Adrenal gland (tissue), 12 donors: ENCODE results near the gene NRM. TPM values are rescaled to one million over a fixed set of nuclear protein-coding genes. Genes with fewer than 3 reads are reported as not detected.

ENCODE experiments used
- DNase-seq, 7 donors: peaks; one replicate each; pipeline ENCODE4 v3.0.0-alpha.2; 2019 to 2020
- H3K27ac ChIP-seq, 5 donors: fragments of 200-600 bp; sonication (generic) in 4 of 5; 1 replicate in 3 of 5; 2 replicates in 2 of 5; pipeline versions ENCODE4 v1.5.1 to v1.8.0; 2016 to 2020; ENCODE audit warnings: mild to moderate bottlenecking in 1 of 5
- H3K27me3 ChIP-seq: fragments of 200-600 bp; 2 replicates; pipeline ENCODE4 v1.8.0; 2021
- H3K36me3 ChIP-seq, 2 donors: fragments of 200-600 bp; replicated peaks in 1 of 2; 1 replicate in 1 of 2; 2 replicates in 1 of 2; pipeline versions ENCODE4 v1.5.1 to v1.8.0; 2018 to 2022
- H3K4me1 ChIP-seq, 2 donors: fragments of 200-600 bp; replicated peaks in 1 of 2; 1 replicate in 1 of 2; 2 replicates in 1 of 2; pipeline versions ENCODE4 v1.5.1 to v1.8.0; 2018 to 2021
- H3K4me3 ChIP-seq, 4 donors: fragments of 200-600 bp; sonication (generic) in 3 of 4; one replicate each; pipeline ENCODE4 v1.5.1; 2016 to 2018
- H3K9me3 ChIP-seq, 3 donors: fragments of 200-600 bp; sonication (generic) in 1 of 3; replicated peaks in 1 of 3; 1 replicate in 2 of 3; 2 replicates in 1 of 3; pipeline versions ENCODE4 v1.5.1 to v1.8.0; 2016 to 2021
- CTCF ChIP-seq, 6 experiments: fragments of 450-650 bp in 4 of 6; fragments of 200-600 bp in 2 of 6; sonication (generic) in 1 of 6; IDR thresholded peaks; 1 replicate in 5 of 6; 2 replicates in 1 of 6; pipeline versions ENCODE4 v1.5.1 to v1.8.0; 2016 to 2021; ENCODE audit warnings: antibody characterized with exemption in 6 of 6, mild to moderate bottlenecking in 2 of 6, moderate library complexity in 1 of 6
- POLR2A ChIP-seq, 2 donors: fragments of 450-650 bp; IDR thresholded peaks; one replicate each; pipeline ENCODE4 v1.6.1; 2017; ENCODE audit warnings: antibody characterized with exemption in 2 of 2, mild to moderate bottlenecking in 2 of 2, moderate library complexity in 1 of 2
- WGBS, 4 donors: extraction: QIAGEN DNeasy Blood & Tissue Kit in 2 of 4; methylation state at CpG; one replicate each; pipeline versions ENCODE4 v1.1.5 to v1.1.7; 2013 to 2017; 5-methylcytosine and 5-hydroxymethylcytosine counted together
- intact Hi-C, 2 donors: fragments of 100-400 bp; cut with DNase I; formaldehyde crosslinking; loops; one replicate each; pipeline versions ENCODE4 v1.14.1 to v1.15.0; 2022 to 2023
- polyA plus RNA-seq, 3 donors: library from polyadenylated mRNA; stranded (reverse); fragments of 200-250 nt in 2 of 3; fragments of 350-450 nt in 1 of 3; fragmentation: Illumina TruSeq in 1 of 3; extraction: RNeasy Lipid Tissue Mini Kit (QIAGEN cat#74804) in 1 of 3; gene quantifications; one replicate each; pipeline ENCODE4 v1.2.3, GENCODE V29; 2013 to 2014
- total RNA-seq, 9 donors: library from RNA; depleted of rRNA in 4 of 9; stranded (reverse); fragments of >200 nt in 4 of 9; fragments of 120-200 nt in 1 of 9; fragmentation: NEBNext Ultra II Directional in 1 of 9; extraction: Animal tissue kit (Norgen Biotek cat#: 25700) in 1 of 9; gene quantifications; one replicate each; pipeline versions ENCODE4 v1.1.0 to v1.2.4, GENCODE V29; 2013 to 2023
- donor health status: healthy with polysubstance abuse.
- donor health status: Bipolar disorder and iron deficiency.
- donor health status: DM: yes; HTN: yes; CAD: no.
- donor health status: DM: no; HTN: no; CAD: no.
- donor health status: DM: no; HTN: no; CAD: no.
- donor health status: DM: yes; HTN: yes; CAD: no.

Gene NRM
- total and polyA plus RNA-seq, 12 donors, result 1.8 to 39.3 (median 10.7) TPM

- peaks cover 6 to 23% of the 10 kb centered on the region in 2 donors for H3K4me1 ChIP-seq
- no peak for DNase-seq
- H3K36me3 ChIP-seq, result peaks cover 0 to 43% of the 10 kb centered on the region in 2 donors
- TF ChIP-seq CTCF (IDR thresholded peaks at IDR 0.05), result no peak
- TF ChIP-seq POLR2A (IDR thresholded peaks at IDR 0.05), result no peak
- H3K4me3 ChIP-seq, result no peak overlapping the region
- 95 to 100% (median 98%) methylated on average over 1 of the region's 1 CpG for whole genome bisulfite sequencing, 4 donors
- no peaks in the 10 kb centered on the region for H3K9me3 ChIP-seq
- H3K27ac ChIP-seq, result no peak overlapping the region
- no peaks in the 10 kb centered on the region for H3K27me3 ChIP-seq
- intact Hi-C loops, result no loop called here
These were observed 23.5 kb upstream of the NRM start for GRCh38 chr6:30714263-30714662.

GRCh38 chr6:30712441-30712945 is 21.7 kb upstream of the NRM start:
- peaks cover 0 to 57% of the 10 kb centered on the region in 2 donors for H3K36me3 ChIP-seq

GRCh38 chr6:30711758-30712380 is 21.1 kb upstream of the NRM start:
- WGBS, 4 donors, result 80 to 100% (median 87%) methylated on average over 1 of the region's 1 CpG
- Histone ChIP-seq H3K4me1 (peaks cover 0 to 9% of the 10 kb centered on the region in 2 donors), H3K4me3 (no peak overlapping the region), H3K27me3 (no peaks in the 10 kb centered on the region), H3K27ac (no peak overlapping the region), H3K9me3 (no peaks in the 10 kb centered on the region), H3K36me3 (peaks cover 0 to 63% of the 10 kb centered on the region in 2 donors)
- DNase-seq, result no peak
- TF ChIP-seq CTCF (IDR thresholded peaks at IDR 0.05) (no peak), POLR2A (IDR thresholded peaks at IDR 0.05) (no peak)
- intact Hi-C loops, result no loop called here

More at GRCh38 chr6:30712441-30712945, 21.7 kb upstream of the NRM start:
- no peak for TF ChIP-seq POLR2A (IDR thresholded peaks at IDR 0.05)
- no peak for TF ChIP-seq CTCF (IDR thresholded peaks at IDR 0.05)
- DNase-seq, result no peak
- no peaks in the 10 kb centered on the region for H3K27me3 ChIP-seq
- WGBS, 4 donors, result 90 to 92% (median 91%) methylated on average over 7 of the region's 7 CpGs
- peaks cover 0 to 9% of the 10 kb centered on the region in 2 donors for H3K4me1 ChIP-seq
- H3K9me3 ChIP-seq, result no peaks in the 10 kb centered on the region
- intact Hi-C loops, result no loop called here
- H3K27ac ChIP-seq, result no peak overlapping the region
- H3K4me3 ChIP-seq, result no peak overlapping the region

GRCh38 chr6:30709101-30709868 is 18.5 kb upstream of the NRM start:
- 97 to 100% (median 97%) methylated on average over 2 of the region's 2 CpGs for WGBS, 4 donors
- DNase-seq, result no peak
- Histone ChIP-seq H3K4me3 (no peak overlapping the region), H3K4me1 (no peaks in the 10 kb centered on the region), H3K9me3 (no peaks in the 10 kb centered on the region), H3K27me3 (no peaks in the 10 kb centered on the region), H3K27ac (no peak overlapping the region), H3K36me3 (peaks cover 0 to 66% of the 10 kb centered on the region in 2 donors)
- intact Hi-C loops, result no loop called here
- TF ChIP-seq POLR2A (IDR thresholded peaks at IDR 0.05) (no peak), CTCF (IDR thresholded peaks at IDR 0.05) (no peak)
